WERI-Rb-1 (cell line): ENCODE results near the gene CSTPP1.

Experiments used
- DNase-seq: peaks from one replicate; pipeline ENCODE4 v3.0.0-alpha.2; 2020
- H3K27ac ChIP-seq: fragments of 250-450 bp; sonication (Bioruptor Pico); 2 replicates; pipeline ENCODE4 v1.5.1; 2020; ENCODE audit warnings: mild to moderate bottlenecking, moderate library complexity
- H3K27me3 ChIP-seq: fragments of 250-450 bp; sonication (Bioruptor Pico); 2 replicates; pipeline ENCODE4 v1.5.1; 2021; ENCODE audit warnings: mild to moderate bottlenecking, low read depth, moderate library complexity; ENCODE audit not compliant: insufficient read depth, severe bottlenecking
- H3K36me3 ChIP-seq: fragments of 250-450 bp; sonication (Bioruptor Pico); 2 replicates; pipeline ENCODE4 v1.5.1; 2020; ENCODE audit warnings: mild to moderate bottlenecking, moderate library complexity
- H3K4me3 ChIP-seq: 2 replicates; pipeline ENCODE4 v1.5.1; 2011; ENCODE audit warnings: low read depth, mild to moderate bottlenecking, control low read depth, low read length
- H3K9me3 ChIP-seq: fragments of 250-450 bp; sonication (Bioruptor Pico); 2 replicates; pipeline ENCODE4 v1.5.1; 2021; ENCODE audit warnings: mild to moderate bottlenecking, moderate library complexity; ENCODE audit not compliant: severe bottlenecking
- CTCF ChIP-seq: IDR thresholded peaks from 2 replicates; pipeline ENCODE4 v1.5.1; 2011; ENCODE audit warnings: low read depth, mild to moderate bottlenecking, control low read depth, inconsistent platforms, low read length

CSTPP1 gene

GRCh38 chr11:46976182-46976854 is 39.8 kb downstream of the CSTPP1 start:
- H3K27ac ChIP-seq, result no peak overlapping the region
- H3K4me3 ChIP-seq, result no peak overlapping the region
- TF ChIP-seq CTCF, result no peak
- DNase-seq, result no peak
- no peaks in the 10 kb centered on the region for H3K27me3 ChIP-seq
- no peaks in the 10 kb centered on the region for H3K9me3 ChIP-seq
- H3K36me3 ChIP-seq, result no peaks in the 10 kb centered on the region

- no peaks in the 10 kb centered on the region for H3K36me3 ChIP-seq
- TF ChIP-seq CTCF, result no peak
- H3K27me3 ChIP-seq, result no peaks in the 10 kb centered on the region
- DNase-seq, result no peak
- H3K27ac ChIP-seq, result no peak overlapping the region
- H3K9me3 ChIP-seq, result no peaks in the 10 kb centered on the region
- H3K4me3 ChIP-seq, result no peak overlapping the region
These were observed 40.7 kb downstream of the CSTPP1 start for GRCh38 chr11:46977038-46977813.

- Histone ChIP-seq H3K36me3 (no peaks in the 10 kb centered on the region), H3K9me3 (no peaks in the 10 kb centered on the region), H3K27ac (no peak overlapping the region), H3K4me3 (no peak overlapping the region), H3K27me3 (no peaks in the 10 kb centered on the region)
- no peak for DNase-seq
- no peak for TF ChIP-seq CTCF
These were observed 41.5 kb downstream of the CSTPP1 start for GRCh38 chr11:46978005-46978491.

GRCh38 chr11:46979358-46979757 is 42.8 kb downstream of the CSTPP1 start:
- DNase-seq, result no peak
- TF ChIP-seq CTCF, result no peak
- Histone ChIP-seq H3K4me3 (no peak overlapping the region), H3K36me3 (no peaks in the 10 kb centered on the region), H3K9me3 (no peaks in the 10 kb centered on the region), H3K27ac (no peak overlapping the region), H3K27me3 (no peaks in the 10 kb centered on the region)

- TF ChIP-seq CTCF, result no peak
- Histone ChIP-seq H3K4me3 (no peak overlapping the region), H3K27me3 (no peaks in the 10 kb centered on the region), H3K36me3 (no peaks in the 10 kb centered on the region), H3K9me3 (no peaks in the 10 kb centered on the region), H3K27ac (no peak overlapping the region)
- no peak for DNase-seq
These were observed 44.9 kb downstream of the CSTPP1 start for GRCh38 chr11:46981436-46981835.
